ENCODE results near the gene PCP2. TPM values are rescaled to one million over a fixed set of nuclear protein-coding genes. Genes with fewer than 3 reads are reported as not detected.

The PCP2 gene
- total and polyA plus RNA-seq, 2 donors from 2014 or later: 6.1 to 8.9 TPM

DNA sequence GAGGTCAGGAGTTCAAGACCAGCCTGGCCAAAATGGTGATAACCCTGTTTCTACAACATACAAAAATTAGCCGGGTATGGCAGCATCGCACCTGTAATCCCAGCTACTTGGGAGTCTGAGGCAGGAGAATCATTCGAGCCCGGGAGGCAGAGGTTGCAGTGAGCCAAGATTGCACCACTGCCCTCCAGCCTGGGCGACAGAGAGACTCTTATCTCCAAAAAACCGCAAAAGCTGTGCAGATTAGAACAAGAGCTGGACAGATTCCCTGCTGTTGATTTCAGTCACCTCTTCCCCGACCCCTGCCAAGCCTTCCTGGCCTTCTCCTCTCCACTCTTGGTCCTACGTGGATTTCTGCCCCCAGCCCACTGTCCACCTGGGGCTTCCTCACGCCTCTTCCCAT is 29.6 kb downstream of the PCP2 start:
- Histone ChIP-seq H3K27me3 (ENCODE audit: control insufficient read depth, insufficient read depth, low read length) (no peaks in the 10 kb centered on the region), H3K27ac (ENCODE audit: low read depth in 2 of 2, low read length in 2 of 2) (no peak overlapping the region), H3K9ac (ENCODE audit: low read length in 3 of 3) (no peak overlapping the region), H3K36me3 (ENCODE audit: control insufficient read depth in 2 of 3, insufficient read depth in 3 of 3, low read length in 3 of 3) (peaks cover 0 to 3% (median 0%) of the 10 kb centered on the region in 3 donors), H3K4me3 (ENCODE audit: low read length in 3 of 3) (no peak overlapping the region), H3K4me1 (ENCODE audit: control insufficient read depth in 2 of 3, insufficient read depth in 2 of 3, low read depth in 1 of 3, low read length in 3 of 3) (no peaks in the 10 kb centered on the region), H3K9me3 (ENCODE audit: control insufficient read depth in 2 of 3, insufficient read depth in 1 of 3, low read length in 3 of 3) (no peaks in the 10 kb centered on the region)
- intact Hi-C loops (cut with DNase I): no loop called here
- no peak for FAIRE-seq
- DNase-seq: no peak
- TF ChIP-seq, protein P1, sequence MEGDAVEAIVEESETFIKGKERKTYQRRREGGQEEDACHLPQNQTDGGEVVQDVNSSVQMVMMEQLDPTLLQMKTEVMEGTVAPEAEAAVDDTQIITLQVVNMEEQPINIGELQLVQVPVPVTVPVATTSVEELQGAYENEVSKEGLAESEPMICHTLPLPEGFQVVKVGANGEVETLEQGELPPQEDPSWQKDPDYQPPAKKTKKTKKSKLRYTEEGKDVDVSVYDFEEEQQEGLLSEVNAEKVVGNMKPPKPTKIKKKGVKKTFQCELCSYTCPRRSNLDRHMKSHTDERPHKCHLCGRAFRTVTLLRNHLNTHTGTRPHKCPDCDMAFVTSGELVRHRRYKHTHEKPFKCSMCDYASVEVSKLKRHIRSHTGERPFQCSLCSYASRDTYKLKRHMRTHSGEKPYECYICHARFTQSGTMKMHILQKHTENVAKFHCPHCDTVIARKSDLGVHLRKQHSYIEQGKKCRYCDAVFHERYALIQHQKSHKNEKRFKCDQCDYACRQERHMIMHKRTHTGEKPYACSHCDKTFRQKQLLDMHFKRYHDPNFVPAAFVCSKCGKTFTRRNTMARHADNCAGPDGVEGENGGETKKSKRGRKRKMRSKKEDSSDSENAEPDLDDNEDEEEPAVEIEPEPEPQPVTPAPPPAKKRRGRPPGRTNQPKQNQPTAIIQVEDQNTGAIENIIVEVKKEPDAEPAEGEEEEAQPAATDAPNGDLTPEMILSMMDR (IDR thresholded peaks at IDR 0.05; ENCODE audit: borderline replicate concordance, extremely low read depth, insufficient read depth): no peak

DNA sequence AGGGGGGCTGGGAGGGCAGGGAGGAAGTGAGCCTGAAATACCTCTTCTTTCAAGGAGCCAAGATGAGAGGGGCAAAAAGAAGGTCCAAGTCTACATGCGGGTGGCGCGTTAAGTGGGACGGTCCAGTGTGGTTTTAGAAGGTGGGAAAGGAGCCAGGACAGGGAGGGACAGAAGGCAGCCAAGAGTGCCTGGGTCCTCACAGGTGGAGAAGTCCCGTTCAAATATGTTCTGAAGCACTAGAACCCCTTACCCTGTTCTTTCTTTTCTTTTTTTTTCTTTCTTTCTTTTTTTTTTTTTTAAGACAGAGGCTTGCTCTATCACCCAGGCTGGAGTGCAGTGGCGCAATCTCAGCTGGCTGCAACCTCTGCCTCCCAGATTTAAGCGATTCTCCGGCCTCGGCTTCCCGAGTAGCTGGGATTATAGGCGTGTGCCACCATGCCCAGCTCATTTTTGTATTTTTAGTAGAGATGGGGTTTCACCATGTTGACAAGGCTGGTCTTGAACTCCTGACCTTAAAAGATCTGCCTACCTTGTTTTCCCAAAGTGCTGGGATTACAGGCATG is 30.5 kb downstream of the PCP2 start:
- intact Hi-C loops (cut with DNase I): no loop called here
- no peak overlapping the region for H3K9ac ChIP-seq (ENCODE audit: low read length in 3 of 3)
- H3K27ac ChIP-seq (ENCODE audit: low read depth in 2 of 2, low read length in 2 of 2): no peak overlapping the region
- no peaks in the 10 kb centered on the region for H3K36me3 ChIP-seq (ENCODE audit: control insufficient read depth in 2 of 3, insufficient read depth in 3 of 3, low read length in 3 of 3)
- no peak overlapping the region for H3K4me3 ChIP-seq (ENCODE audit: low read length in 3 of 3)
- TF ChIP-seq, protein P1 (IDR thresholded peaks at IDR 0.05; ENCODE audit: borderline replicate concordance, extremely low read depth, insufficient read depth): no peak
- DNase-seq (no peak), FAIRE-seq (no peak)
- no peaks in the 10 kb centered on the region for H3K9me3 ChIP-seq (ENCODE audit: control insufficient read depth in 2 of 3, insufficient read depth in 1 of 3, low read length in 3 of 3)
- H3K4me1 ChIP-seq (ENCODE audit: control insufficient read depth in 2 of 3, insufficient read depth in 2 of 3, low read depth in 1 of 3, low read length in 3 of 3): no peaks in the 10 kb centered on the region
- no peaks in the 10 kb centered on the region for H3K27me3 ChIP-seq (ENCODE audit: control insufficient read depth, insufficient read depth, low read length)

DNA sequence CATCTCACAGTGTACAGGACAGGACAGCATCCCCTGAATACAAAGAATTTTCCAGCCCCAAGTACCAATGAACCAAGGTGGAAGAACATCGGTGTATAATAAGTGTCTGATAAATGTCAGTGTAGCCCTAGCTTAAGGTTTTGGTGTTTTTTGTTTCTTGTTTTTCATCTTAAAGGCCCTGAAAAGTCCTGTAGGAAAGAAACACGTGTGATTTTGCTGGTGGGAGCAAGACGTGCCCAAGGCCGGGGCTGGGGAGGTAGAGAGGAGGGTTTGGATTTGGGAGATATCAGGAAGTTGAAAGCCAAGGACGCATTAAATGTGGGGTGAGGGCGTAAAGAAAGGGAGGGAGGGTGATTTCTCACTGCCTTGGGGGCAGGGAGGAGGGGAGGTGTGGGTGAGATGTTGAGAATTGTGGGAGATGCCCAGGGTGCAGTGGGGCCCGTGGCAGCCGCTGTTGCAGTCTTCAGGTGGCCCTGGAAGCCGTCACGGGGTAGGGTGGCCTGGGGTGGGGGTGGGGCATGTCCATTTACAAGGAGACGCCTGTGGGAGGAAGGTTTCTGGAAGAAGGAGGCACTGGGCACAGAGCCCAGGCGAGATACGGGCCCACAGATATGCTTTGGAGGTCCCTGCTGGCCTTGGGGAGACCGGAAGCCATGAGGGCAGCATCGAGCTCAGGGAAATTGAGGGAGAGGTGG is 31.1 kb downstream of the PCP2 start:
- Histone ChIP-seq H3K36me3 (ENCODE audit: control insufficient read depth in 2 of 3, insufficient read depth in 3 of 3, low read length in 3 of 3) (no peaks in the 10 kb centered on the region), H3K4me3 (ENCODE audit: low read length in 3 of 3) (no peak overlapping the region), H3K9me3 (ENCODE audit: control insufficient read depth in 2 of 3, insufficient read depth in 1 of 3, low read length in 3 of 3) (no peaks in the 10 kb centered on the region), H3K27me3 (ENCODE audit: control insufficient read depth, insufficient read depth, low read length) (no peaks in the 10 kb centered on the region), H3K4me1 (ENCODE audit: control insufficient read depth in 2 of 3, insufficient read depth in 2 of 3, low read depth in 1 of 3, low read length in 3 of 3) (no peaks in the 10 kb centered on the region), H3K9ac (ENCODE audit: low read length in 3 of 3) (no peak overlapping the region), H3K27ac (ENCODE audit: low read depth in 2 of 2, low read length in 2 of 2) (no peak overlapping the region)
- DNase-seq: no peak
- FAIRE-seq: no peak
- intact Hi-C loops (cut with DNase I): no loop called here
- TF ChIP-seq, protein P1 (IDR thresholded peaks at IDR 0.05; ENCODE audit: borderline replicate concordance, extremely low read depth, insufficient read depth): no peak
